Middle frontal gyrus (tissue), 1 donor: ENCODE measurements around the gene VSIG1.

Experiments
- DNase-seq: peaks from one replicate; pipeline ENCODE4 v3.0.0-alpha.2; 2015; ENCODE audit warnings: low spot score; ENCODE audit errors: extremely low spot score

The VSIG1 gene

DNA sequence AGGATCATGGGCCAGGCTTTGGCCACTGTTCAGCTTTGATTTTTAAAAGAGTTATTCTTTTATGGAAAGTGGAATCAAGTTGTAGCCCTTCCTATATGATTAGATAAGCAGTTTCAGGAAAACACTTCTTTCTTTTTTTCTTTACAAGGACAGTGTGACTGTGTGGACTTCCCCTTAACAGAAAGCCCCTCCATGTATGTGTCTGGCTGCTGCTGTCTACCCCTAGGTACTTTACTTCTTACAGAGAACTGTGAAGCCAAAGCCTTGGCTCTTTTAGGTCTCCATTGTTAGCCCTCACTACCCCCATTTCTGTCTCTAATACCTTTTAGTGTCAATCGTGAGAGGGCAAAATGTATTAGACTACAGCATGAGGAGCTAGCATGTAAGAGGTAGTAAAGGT lies 19.1 kb downstream of the VSIG1 start:
- DNase-seq: no peak

DNA sequence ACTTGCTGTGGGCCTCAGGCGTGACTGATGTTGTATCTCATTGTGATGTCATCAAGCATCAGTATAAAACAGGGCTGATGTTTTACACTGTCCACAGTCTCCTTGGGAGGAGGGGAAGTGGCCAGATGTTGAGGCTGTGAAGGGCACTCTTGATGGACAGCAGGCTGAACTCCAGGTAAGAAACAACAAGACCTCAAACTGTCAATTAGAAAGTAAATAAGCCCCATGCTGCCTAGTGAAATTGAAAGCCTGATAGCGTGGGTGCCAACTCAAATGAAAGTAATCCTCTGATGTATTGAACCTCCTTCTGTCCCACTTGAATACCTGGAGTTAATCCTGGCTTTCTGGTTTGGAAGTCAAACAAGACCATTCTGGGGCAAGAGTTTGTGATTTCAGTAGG lies 19.7 kb downstream of the VSIG1 start:
- DNase-seq: no peak

DNA sequence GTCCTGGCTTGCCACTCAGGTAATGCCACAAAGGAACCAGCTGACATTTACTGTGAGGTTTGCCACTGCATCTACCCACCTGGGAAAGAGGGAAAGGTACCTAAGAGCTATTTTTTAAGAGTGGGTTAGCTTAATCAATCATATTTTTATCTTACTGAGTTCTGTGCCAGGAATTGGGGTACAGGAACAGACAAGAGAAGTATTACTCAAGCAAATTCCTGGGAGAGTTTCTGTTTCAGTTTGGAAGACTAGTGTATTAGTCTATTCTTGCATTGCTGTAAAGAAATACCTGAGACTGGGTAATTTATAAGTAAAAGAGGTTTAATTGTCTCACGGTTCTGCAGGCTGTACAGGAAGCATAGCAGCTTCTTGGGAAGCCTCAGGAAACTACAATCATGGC lies 23.3 kb downstream of the VSIG1 start:
- no peak for DNase-seq

DNA sequence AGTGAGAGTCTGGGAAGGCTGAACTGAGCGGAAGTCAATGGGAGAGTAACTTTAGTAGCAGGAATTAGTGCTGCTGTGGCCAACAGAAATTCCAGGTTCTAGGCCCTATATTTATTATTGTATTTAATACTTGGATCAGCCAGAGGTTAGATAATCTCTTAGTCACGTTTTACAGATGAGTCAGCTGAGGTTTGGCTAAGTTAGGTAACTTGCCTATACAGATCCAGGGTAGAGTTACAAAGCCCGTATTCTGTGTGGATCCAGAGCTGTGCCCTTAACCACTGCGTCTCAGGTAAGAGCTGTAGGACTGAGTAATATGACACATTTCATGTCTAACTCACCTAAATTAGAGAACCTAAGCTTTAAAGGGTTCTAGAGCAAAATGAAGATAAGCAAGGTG lies 26.0 kb downstream of the VSIG1 start:
- no peak for DNase-seq

DNA sequence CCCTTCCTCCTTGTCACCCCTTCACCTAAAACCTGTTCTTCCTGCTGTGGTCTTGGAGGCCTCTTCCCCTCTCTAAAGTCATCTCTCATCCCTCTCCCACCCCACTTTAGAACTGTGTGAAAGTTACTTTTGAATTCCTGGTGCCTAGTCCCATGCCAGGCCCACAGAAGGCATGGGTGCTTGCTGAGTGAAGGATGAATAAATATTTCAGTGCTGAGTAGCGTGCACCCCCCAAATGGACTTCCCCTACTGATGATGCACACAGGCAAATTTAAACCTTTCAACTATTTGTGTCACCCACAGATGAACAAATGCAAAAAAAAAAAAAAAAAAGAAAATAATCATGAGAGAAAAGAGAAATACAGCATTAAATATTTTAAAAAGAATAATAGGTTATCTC lies 26.7 kb downstream of the VSIG1 start:
- DNase-seq: no peak

DNA sequence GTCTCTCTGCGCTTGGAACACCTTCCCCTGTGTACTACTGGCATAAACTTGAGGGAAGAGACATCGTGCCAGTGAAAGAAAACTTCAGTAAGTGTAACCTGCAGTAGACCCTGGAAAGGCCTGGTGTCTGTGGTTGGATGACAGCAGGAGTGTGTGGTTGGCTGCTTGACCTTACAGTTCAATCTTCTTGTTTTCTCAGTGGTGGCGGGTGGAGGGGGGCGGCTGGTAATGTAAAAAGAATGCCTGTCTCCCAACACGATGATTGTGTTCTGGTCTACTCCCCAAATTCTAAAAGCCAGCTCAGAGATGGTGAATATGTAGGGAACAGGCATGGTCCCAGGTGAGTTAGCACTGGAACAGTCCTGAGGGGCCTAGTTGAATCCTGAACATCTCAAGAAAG lies 27.9 kb downstream of the VSIG1 start:
- DNase-seq: no peak

DNA sequence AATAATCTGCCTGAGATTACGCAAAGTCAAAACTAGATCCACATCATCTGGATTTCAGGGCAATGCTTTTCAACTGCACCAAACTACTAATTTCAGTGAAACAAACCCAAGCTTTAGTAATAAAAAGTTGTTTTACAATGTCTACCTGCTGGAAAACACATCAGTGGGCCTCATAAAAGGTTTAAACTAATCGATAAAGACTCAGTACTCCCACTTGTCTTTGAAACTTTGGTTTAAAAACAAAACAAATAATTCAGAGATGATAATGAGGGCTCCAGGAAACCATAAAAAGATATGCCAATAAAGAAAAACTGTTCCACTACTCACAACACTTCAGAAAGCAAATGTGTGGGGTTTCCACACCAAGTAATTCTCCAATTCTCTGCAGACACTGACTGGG lies 36.2 kb downstream of the VSIG1 start:
- DNase-seq: no peak

DNA sequence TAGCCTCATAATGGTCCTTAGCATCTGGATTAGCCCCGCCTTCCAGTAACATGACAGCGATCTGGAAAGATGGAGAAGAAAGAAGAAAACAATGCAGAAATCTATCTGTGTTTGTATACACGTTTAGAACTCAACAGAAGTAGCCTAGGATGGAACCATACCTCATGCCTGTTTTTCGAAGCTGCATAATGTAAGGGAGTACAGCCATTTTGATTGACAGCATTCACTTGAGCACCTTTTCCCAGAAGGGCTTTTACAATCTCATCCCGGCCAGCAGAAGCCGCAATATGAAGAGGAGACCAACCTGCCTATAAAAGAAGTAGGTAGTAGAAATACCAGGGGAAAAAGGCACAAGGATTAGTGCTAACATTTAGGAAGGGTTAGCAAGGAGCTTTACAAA lies 42.9 kb downstream of the VSIG1 start:
- DNase-seq: no peak

DNA sequence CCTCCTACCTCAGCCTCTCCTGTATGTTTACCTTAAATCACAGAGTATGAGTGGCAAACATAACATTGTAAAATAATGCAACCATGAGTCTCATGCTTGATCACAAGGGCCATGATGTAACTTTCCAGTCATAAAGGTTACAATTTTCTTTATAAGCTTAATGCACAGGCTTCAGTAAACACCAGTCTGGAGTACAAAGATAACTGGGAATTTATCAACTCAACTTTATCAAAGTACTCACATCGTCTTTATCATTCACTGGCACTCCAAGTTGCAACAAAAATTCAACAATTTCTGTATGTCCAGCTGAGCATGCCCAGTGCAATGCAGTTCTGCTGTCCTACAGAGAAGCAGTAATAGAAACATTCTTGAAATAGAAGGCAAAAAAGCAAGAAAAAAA lies 43.6 kb downstream of the VSIG1 start:
- no peak for DNase-seq

DNA sequence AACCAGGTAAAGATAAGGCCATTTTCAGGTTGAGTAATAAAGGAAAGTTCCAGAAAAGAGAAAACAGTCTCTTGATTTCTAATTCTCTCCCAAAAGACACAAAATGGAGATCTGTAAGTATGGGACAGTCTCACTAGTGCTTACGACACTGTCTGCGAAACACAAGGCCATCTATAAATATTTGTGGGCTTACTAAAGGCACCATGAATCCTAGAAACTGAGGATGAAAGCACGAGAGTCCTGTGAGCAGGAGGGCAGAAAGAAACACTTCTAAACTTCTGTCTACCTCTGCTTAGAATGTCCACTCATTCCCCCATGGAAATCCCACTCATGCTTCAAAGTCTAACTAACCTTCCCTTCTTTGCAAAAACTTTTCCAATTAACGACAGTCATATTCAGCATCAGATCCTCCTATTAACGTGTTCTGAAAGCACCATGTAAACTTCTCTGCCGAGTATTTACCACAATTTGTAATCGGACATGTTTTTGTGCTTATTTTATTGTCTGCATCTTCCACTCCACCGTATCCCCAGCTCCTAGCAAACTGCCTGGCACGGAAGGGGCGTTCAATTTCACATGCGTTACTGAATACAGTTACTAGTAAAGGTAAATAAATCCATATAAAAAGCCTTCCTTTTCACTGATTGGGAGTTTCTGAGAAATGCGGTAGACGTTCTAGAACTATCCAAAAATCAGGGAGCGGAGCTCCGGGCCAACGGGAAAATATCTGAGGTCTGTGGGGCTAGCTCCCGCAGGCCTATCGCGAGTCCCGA lies 45.8 kb downstream of the VSIG1 start:
- DNase-seq: no peak

DNA sequence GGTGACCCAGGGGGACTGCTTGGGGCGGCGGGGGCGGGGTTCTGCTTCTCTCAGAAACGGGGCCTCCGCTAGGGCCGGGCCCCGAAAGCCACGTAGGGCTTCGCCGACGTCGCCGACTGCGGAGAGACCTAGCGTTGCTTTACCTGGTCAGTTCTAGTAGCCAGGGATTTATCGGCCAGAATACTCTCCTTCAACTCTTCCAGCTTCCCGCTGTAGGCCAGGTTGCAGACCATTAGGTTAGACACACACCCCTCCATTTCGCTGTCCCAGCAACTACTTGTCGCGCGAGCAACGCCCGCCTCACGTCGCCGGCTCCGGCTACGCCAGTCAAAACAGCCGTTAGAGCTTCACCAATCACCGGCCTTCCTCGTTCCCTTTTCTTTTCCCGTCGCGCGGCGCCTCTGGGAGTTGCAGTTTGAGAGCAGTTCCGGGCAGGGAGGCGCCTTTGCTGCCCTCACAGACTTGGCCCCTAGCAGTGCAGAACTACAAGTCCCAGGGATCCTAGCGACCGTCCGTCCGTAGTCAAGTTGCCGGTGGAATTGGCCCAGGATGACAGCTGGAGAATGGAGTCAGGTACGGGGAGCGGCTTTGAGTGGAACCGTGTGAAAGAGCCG lies 46.5 kb downstream of the VSIG1 start, which contains the start of the genes ATG4A and PSMD10:
ATG4A (plus strand) TSS at position 515 of the 614 bp plus-strand sequence; CDS start at position 564, 49 bp downstream.
PSMD10 (minus strand) TSS at position 279 of the 614 bp plus-strand sequence; CDS start at position 257, 22 bp downstream.
- DNase-seq: peak; percentile 83

DNA sequence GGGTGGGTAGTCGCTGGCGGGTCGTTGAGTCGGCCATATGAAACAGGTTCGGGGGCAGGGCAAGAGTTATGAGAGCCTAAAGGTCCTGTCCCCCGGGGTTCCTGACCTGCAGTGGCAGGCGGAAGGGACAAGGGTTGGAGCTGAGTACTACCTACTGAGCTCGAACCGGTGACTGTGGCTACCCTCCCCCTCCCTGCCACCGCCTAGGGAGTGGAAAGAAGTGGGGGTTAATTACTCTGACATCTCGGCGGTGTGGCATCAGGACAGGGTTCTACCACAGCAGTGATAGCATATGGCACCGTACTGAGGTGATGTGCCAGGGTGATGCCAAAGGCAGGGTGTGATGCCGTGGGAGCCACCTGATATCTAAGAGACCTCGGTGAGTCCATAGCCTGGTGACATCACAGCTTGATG lies 47.0 kb downstream of the VSIG1 start:
- DNase-seq: no peak

DNA sequence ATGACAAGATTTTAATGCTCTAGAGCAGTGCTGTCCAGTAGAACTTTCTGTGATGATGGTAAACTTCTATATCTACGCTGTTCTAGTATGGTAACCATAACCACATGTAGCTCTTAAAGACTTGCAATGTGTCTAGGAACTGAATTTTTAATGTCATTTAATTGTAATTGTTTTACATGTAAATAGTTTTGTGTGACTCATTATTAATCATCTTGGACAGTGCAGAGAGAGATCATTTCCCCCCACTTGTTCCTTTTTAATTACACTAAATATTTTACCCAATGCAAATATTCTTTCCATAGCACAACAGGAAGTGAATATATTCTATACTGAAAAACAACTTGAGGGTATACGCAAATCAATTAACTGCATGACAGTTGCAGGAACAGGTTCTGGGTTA lies 52.5 kb downstream of the VSIG1 start:
- DNase-seq: no peak

DNA sequence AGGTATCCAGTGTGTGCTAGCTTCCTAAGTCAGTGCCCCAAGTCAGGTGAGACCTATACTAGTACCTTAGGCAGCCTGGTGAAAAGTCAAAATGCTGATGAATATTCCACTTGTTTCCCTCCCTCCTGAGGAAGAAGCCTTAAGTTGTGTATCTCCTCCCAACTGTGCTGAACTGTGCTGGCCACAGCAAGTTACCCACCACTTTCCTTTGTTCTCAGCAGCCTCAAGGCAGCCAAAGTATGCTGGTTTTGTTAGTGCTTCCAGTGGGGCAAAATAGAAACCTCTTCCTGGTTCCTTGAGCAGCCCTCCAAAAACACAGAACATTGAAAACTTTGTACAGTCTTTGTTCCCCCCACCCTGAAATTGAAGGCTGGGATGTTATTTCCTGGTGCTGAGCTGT lies 60.6 kb downstream of the VSIG1 start:
- DNase-seq: no peak

DNA sequence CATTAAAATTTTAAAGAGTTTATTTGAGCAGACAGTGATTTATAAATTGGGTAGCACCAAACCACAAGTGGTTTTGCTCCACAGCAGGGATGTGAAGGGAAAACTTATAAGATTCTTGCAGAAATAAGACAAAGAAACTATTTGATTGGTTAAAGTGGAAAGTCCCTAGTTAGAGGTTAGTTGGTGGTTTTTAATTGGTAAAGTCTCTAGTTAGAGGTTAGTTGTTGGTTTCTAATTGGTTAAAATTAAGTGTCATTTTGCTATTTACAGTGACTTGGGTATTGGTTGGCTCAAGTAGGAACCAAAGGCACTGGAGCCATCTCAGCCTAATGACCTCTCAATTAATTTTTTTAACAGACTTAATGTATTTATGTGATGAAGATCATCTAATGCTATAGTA lies 69.7 kb downstream of the VSIG1 start:
- no peak for DNase-seq

DNA sequence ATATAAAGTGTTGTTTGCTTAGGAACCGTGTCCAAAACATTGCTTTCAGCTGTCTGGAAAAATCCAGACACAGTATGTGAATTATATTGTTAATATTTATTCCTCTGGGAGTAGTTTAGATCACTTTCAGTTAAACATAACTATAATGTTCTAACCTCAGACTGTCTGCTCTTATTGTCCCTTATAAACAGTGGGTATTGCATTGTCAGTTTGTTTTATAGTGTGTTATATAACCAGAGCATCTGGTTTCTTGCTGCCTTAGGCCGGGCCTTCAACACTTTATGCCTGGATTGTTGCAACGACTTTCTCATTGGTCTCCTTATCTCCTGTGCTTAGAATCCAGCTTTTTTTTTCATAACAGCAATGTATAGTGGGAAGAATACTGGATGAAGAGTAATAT lies 73.1 kb downstream of the VSIG1 start:
- DNase-seq: no peak

DNA sequence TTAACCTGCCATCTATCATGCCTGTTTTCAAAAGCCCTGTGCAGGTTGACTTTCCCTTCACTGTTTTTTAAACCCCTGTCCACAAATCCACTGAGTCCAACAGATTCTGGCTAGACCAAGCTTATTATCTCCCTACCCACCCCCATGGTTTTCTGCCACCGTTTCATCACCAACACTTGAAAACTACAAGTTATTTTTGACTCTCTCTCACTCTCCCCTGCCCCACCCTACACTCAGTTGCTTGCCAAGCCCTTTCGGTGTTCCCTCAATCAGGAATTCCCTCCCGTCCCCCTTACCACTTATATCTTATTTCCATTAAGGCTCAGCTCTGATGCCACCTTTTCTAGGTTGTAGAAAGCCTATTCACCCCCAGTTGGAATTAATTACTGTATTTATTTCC lies 76.4 kb downstream of the VSIG1 start:
- DNase-seq: no peak

DNA sequence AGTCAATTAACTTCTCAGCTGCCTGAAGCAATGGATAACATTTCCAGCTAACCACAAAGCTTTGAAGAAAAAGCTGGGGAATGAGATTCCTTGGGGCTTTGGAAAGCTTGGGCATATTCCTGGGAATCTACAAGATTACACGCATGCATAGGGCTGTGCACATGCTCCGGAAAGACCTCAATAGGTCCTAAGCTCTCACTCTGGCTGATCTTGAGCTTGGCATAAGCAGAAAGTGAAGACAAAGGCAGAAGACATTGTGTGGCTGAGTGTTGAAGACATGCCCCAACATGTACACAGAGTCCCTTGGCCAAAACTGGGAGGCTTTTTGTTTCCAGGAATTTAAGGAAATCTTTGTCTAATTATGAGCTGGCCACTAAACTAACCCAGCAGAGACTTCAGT lies 77.9 kb downstream of the VSIG1 start:
- no peak for DNase-seq

DNA sequence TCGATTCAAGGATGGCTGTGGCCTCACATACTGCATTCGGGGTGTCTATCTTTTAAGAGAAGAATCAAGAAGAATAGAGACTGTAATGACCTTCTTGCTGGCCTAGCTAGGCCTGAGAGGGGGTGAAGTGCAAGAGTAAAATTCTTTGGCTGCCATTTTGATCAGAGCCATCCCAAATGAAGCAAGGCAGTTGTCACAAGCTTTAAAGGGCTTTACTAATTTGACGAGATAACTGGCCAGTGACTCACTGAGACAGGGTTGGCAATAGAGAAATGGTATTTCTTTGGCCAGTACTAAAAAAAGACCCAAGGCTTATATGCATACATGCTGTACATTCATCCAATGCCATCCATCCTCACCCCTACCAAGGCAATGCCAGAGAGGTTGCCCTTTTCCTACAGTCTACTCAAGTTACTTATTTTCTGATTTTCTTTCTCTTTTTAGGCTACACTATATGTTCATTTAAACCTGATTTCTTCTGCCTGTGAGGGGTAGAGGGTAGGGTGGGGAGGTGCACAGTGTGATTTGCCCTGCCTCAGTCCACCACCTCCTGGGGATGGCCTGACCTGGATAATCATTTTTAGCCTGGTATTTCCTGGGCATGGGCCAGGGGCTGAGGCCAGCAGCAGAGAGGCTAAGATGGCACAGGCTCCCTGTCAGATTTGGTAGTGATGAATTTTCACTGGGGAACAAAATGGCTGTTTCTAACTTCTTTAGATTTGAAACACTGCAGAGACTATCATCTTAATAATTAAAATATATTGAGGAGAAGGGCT lies 78.9 kb downstream of the VSIG1 start:
- DNase-seq: no peak

DNA sequence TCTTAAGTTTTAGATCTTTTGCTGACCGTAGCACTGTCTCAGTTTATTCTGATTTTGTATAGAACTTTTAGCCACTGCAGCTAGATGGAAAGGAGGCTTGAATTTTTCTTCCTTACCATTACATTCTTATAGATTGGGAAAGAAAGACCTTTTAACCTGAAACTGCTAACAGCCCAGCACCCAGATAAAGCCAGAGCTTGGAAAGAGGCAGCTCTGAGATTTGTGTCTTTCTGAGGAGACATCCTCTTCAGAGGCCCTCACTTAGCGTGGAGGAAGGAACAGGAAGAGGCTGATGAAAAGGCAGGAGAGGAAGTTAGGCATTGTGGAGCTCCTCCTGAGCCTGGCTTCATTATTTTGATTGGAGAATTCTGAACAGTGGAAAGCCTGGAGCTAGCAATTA lies 81.8 kb downstream of the VSIG1 start:
- DNase-seq: no peak

DNA sequence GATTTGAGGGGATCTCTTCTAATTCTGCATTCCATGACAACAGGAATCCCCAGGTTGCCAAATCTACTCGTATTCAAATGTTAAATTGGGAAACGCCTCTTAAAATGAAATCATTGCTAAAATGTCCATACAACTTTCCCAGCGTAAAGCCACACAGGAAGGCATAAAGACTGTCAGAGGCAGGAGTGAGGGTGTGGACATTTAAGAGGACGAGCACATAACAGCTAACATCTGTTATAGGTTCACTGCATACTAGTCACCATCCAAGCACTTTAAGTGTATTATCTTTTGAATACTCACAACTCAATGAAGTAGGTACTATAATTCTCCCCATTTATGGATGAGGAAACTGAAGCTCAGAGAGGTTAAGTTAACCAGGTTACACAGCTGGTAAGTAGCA lies 82.3 kb downstream of the VSIG1 start:
- no peak for DNase-seq
